ENCODE measurements around the gene SERGEF.

Gene SERGEF

DNA sequence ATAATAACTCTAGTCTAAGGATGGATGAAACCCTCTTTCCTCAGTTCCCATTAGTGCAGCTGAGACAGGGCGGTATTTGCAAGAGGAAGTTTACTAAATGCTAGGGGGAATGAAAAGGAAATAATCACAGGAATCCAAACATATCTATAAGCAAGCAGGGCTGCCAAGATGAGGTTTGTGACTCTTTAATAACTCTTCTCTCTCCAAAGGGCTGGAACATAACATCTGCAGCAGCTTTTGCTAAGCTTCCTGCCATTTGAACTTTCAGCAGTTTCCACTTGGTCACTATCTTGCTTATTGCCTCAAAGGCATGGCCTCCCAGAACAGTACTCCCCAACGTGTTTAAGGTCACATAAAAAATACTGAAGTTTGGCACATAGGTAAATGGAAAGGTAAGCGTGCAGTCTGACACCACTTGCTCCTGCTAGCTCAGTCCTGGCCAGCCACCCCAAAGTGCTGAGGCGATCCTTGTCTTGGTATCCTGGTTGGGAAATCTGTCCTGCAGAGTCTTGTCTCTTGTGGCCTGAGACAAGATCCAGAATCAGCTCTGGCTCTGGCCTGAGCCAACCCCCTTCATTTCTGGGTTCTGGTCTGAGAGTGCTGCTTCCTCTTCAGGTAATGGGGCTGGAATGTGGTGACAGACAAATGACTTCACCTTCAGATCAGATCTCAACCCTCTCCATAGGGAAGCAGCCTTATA, 196.5 kb downstream of the SERGEF start:
- H3K4me3 Mint-ChIP-seq, result no peak overlapping the region
- no peaks in the 10 kb centered on the region for H3K9me3 Mint-ChIP-seq
- H3K4me1 Mint-ChIP-seq (ENCODE audit: low read depth), result no peaks in the 10 kb centered on the region
- no peaks in the 10 kb centered on the region for H3K27me3 Mint-ChIP-seq
- H3K27ac Mint-ChIP-seq, result no peak overlapping the region
- no peaks in the 10 kb centered on the region for H3K36me3 Mint-ChIP-seq (ENCODE audit: low read depth)

DNA sequence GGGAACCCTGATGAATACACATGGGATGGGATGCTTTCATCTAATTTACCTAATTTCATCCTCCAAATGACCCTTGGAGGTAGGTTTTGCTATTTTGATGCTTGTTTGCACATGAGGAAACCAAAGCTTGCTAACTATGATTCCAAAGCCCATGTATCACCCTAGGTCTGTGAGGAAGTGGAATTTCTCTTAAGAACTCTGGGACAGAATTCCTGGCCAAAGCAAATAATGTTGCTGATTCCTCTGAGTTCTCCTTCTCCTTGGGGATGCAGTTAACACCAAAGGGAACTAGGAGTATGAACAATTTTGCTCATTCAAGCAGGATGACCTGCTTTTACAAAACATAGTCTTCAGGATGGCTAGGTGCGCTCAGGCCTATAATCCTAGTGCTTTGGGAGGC, 198.3 kb downstream of the SERGEF start:
- H3K9me3 Mint-ChIP-seq, result no peaks in the 10 kb centered on the region
- no peak overlapping the region for H3K4me3 Mint-ChIP-seq
- H3K36me3 Mint-ChIP-seq (ENCODE audit: low read depth), result no peaks in the 10 kb centered on the region
- H3K27ac Mint-ChIP-seq, result no peak overlapping the region
- H3K4me1 Mint-ChIP-seq (ENCODE audit: low read depth), result no peaks in the 10 kb centered on the region
- H3K27me3 Mint-ChIP-seq, result no peaks in the 10 kb centered on the region

DNA sequence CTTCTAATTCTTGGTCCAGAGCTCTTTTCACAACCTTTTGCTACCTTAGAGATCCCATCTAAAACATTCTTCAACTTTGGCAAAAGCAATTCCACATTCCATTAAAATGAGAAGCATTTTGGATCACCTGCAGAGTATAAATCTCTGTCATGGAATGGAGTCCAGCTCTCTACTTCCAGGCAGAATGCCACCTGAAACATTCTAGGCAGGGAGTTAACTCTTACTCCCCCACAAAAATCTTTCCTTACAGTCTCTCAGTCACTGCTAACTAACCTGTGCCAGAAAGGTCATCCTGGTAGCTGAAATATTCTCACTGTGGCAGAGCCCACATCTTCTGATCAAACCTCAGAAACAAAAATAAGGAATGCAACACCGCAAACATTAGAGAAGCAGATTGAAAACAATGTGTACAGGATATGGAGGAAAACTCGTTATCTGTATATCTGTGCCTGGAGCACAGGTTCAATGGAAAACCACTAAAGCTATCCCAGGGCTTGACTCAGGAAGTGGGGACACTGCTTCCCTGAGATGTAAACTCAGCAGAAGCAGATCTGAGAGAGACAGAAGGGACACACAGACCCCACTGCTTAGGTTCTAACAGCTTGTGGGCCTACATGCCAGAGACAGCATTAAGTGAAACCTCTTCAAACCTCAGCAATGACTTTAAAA, 199.3 kb downstream of the SERGEF start:
- H3K9me3 Mint-ChIP-seq, result no peaks in the 10 kb centered on the region

DNA sequence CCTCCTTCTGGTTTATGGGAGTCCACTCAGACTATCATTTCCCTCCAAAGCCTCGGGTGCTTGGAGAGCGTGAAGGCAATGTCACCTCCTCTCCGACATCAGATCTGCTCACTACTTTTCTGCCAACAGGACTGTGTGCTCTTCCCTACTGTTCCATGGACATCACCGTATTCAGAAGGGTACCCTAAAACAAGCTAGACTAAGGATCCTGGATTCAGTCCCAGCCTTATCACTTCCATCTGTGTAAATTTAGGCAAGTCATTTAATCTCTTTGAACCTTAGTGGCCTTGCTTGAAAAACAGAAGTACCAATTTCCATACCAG, 200.0 kb downstream of the SERGEF start:
- H3K27ac Mint-ChIP-seq, result no peak overlapping the region
- no peak overlapping the region for H3K4me3 Mint-ChIP-seq
- H3K36me3 Mint-ChIP-seq (ENCODE audit: low read depth), result no peaks in the 10 kb centered on the region
- no peaks in the 10 kb centered on the region for H3K9me3 Mint-ChIP-seq
- H3K4me1 Mint-ChIP-seq (ENCODE audit: low read depth), result no peaks in the 10 kb centered on the region
- H3K27me3 Mint-ChIP-seq, result no peaks in the 10 kb centered on the region

More for the DNA sequence above, 199.3 kb downstream of the SERGEF start:
- no peaks in the 10 kb centered on the region for H3K27me3 Mint-ChIP-seq
- no peaks in the 10 kb centered on the region for H3K4me1 Mint-ChIP-seq (ENCODE audit: low read depth)
- H3K36me3 Mint-ChIP-seq (ENCODE audit: low read depth), result no peaks in the 10 kb centered on the region
- H3K4me3 Mint-ChIP-seq, result no peak overlapping the region
- H3K27ac Mint-ChIP-seq, result no peak overlapping the region

DNA sequence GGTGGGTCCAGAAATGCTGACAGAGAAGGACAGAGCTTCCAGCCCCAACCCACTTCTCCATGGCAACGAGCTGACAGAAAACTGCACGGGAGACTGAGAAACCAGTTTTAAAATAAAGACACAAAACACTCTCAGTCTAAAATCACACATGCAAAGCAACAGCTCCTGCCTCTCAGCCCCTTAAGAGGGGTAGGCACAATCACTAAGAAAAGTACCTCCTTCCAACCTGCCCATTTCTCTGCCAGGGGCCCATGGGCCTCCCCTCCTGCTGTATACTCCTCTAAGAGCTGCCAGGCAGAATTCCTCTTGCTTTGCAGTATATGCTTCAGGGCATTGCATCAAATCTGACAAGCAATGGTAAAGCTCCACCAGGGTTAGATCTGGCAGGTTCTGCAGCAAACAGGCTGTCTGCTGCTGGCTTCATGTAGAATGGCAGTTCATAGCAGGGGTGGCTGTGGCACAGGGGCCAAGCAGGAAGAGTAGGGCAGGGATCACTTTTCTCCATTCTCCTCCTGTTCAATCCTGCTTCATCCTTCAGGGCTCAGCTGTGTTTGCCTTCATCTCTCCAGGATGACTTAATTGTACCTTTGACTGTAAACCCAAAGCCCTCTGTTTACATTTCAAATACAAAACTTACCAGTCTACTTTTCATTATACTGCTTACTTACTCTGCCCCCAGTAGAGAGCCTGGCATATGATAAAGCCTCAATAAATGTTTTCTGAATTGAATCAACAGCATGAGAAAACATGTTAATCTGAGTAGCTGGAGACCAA, 200.6 kb downstream of the SERGEF start:
- Mint-ChIP-seq H3K9me3 (no peaks in the 10 kb centered on the region), H3K27ac (no peak overlapping the region), H3K27me3 (no peaks in the 10 kb centered on the region), H3K4me3 (no peak overlapping the region), H3K36me3 (ENCODE audit: low read depth) (no peaks in the 10 kb centered on the region), H3K4me1 (ENCODE audit: low read depth) (no peaks in the 10 kb centered on the region)

DNA sequence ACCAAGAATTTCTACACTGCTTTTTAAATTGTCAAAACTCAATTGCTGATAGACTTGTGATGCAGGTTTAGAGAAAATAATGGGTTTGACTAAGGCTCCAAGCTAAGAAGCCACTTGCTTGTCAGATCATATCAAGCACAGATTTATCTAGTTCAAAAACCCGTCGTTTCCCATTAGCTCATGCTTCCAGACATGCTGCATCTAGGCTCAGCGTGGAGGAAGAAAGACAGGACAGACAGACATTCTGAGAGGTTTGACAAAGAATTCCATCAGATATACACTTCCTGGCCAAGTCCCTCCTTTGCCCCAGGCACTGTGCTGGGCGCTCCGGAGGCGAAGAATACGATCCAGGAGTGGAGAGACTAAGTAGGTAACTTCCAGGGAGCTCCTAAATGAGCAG, 201.5 kb downstream of the SERGEF start:
- no peaks in the 10 kb centered on the region for H3K27me3 Mint-ChIP-seq
- no peak overlapping the region for H3K27ac Mint-ChIP-seq
- no peaks in the 10 kb centered on the region for H3K9me3 Mint-ChIP-seq
- H3K36me3 Mint-ChIP-seq (ENCODE audit: low read depth), result no peaks in the 10 kb centered on the region
- H3K4me3 Mint-ChIP-seq, result no peak overlapping the region
- no peaks in the 10 kb centered on the region for H3K4me1 Mint-ChIP-seq (ENCODE audit: low read depth)

DNA sequence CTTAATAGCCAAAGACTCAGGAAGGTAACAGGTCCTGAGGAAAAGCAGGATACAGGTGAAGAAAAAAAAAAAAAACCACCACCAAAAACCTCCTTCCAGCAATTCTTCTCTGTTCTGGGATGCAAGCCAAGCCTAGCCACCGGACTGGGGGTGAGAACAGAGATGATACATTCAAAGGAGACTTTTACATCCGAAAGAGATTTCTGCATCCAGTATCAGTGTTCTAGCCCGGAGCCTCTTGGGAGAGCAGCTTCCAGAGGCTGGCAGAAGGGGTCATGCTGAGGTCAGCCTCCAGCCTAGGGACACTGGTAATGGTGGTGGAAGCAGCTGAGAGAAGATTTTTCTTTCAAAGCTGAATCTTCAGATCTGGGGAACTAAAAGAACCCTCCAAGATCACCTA, 202.1 kb downstream of the SERGEF start:
- Mint-ChIP-seq H3K36me3 (ENCODE audit: low read depth) (no peaks in the 10 kb centered on the region), H3K4me1 (ENCODE audit: low read depth) (no peaks in the 10 kb centered on the region)

DNA sequence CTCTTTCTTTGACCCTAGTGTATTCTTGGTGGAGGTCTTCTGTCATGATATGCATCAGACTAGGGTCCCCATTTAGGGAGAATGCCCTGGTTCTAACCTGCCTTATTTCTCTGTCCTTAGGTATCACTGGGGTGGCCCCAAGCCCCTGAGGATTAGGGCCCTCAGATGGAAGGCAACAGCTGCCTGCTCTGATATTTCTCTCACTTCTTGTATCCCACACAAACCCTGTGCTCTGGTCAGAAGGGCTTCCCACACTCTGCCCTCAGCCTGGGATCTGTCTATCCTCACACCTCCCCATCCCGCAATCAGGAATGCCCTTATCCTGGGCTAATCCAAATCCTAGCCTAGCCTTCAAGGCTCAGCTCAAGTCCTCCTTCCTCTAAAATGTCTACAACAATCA, 202.8 kb downstream of the SERGEF start:
- Mint-ChIP-seq H3K27me3 (no peaks in the 10 kb centered on the region), H3K36me3 (ENCODE audit: low read depth) (no peaks in the 10 kb centered on the region), H3K9me3 (no peaks in the 10 kb centered on the region), H3K27ac (peak overlapping the region; percentile 7), H3K4me1 (ENCODE audit: low read depth) (no peaks in the 10 kb centered on the region), H3K4me3 (no peak overlapping the region)

More for the DNA sequence above, 202.1 kb downstream of the SERGEF start:
- Mint-ChIP-seq H3K4me3 (no peak overlapping the region), H3K27ac (no peak overlapping the region), H3K9me3 (no peaks in the 10 kb centered on the region), H3K27me3 (no peaks in the 10 kb centered on the region)

DNA sequence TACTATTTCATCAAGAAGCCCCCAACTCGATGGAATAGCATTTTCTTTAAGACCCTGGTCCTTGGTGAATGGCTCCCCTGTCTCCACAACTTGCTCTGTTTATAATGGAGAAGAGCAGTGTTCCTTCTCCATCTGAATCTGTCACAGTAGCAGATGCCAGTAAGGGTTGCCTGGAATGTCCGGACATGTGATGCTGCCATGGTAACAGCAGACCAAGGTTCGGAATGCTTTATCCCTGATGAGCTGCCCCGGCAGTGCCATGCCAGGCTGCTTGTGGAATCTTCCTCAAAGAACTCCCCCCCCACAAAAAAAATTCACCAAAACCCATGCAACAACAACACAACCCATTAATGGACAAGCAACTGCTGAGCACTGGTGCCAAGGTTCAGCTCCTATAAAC, 205.8 kb downstream of the SERGEF start:
- H3K9me3 Mint-ChIP-seq, result no peaks in the 10 kb centered on the region
- H3K27ac Mint-ChIP-seq, result no peak overlapping the region
- H3K36me3 Mint-ChIP-seq (ENCODE audit: low read depth), result no peaks in the 10 kb centered on the region
- H3K4me3 Mint-ChIP-seq, result no peak overlapping the region
- H3K4me1 Mint-ChIP-seq (ENCODE audit: low read depth), result no peaks in the 10 kb centered on the region
- no peaks in the 10 kb centered on the region for H3K27me3 Mint-ChIP-seq

DNA sequence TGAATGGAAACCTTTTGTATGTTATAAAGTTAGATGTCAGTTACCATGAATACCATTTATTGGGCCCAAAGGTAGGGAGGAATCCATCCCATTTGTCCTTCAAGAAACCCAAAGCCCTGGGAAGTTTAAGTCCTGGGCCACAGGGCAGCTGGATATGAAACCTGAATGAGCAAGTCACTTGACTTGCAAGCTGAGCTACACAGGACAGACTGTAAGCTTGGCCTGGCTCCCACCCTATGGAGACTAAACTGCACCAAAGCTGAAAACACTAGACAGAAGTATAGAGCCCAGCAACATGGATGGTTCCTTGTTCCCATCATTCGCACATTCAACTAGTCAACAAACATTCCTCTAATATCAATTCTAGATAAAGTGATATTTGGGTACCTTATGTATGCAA, 207.0 kb downstream of the SERGEF start:
- no peaks in the 10 kb centered on the region for H3K27me3 Mint-ChIP-seq
- no peaks in the 10 kb centered on the region for H3K36me3 Mint-ChIP-seq (ENCODE audit: low read depth)
- H3K9me3 Mint-ChIP-seq, result no peaks in the 10 kb centered on the region
- H3K4me3 Mint-ChIP-seq, result no peak overlapping the region
- no peaks in the 10 kb centered on the region for H3K4me1 Mint-ChIP-seq (ENCODE audit: low read depth)
- H3K27ac Mint-ChIP-seq, result no peak overlapping the region

DNA sequence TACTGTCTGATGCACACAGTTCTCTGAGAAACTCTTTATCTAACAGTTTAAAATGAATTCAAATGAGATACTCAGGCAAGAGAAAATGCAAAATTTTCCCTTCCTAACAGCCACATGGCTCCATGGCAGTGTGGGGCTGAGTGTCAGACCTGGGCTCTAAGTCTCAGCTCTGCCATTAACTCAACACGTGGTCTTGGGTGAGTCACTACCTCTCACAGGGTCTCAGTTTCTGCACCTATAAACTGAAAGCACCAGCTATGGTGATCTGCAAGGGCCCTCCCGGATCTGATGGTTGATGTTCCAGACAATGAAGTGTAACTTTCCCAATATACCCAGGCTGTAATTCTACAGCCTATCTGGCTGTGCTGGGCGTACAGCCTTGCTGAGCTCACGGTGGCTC, 207.8 kb downstream of the SERGEF start:
- Mint-ChIP-seq H3K27ac (no peak overlapping the region), H3K27me3 (no peaks in the 10 kb centered on the region), H3K9me3 (no peaks in the 10 kb centered on the region), H3K4me3 (no peak overlapping the region), H3K4me1 (ENCODE audit: low read depth) (no peaks in the 10 kb centered on the region), H3K36me3 (ENCODE audit: low read depth) (peaks cover 4% of the 10 kb centered on the region)

DNA sequence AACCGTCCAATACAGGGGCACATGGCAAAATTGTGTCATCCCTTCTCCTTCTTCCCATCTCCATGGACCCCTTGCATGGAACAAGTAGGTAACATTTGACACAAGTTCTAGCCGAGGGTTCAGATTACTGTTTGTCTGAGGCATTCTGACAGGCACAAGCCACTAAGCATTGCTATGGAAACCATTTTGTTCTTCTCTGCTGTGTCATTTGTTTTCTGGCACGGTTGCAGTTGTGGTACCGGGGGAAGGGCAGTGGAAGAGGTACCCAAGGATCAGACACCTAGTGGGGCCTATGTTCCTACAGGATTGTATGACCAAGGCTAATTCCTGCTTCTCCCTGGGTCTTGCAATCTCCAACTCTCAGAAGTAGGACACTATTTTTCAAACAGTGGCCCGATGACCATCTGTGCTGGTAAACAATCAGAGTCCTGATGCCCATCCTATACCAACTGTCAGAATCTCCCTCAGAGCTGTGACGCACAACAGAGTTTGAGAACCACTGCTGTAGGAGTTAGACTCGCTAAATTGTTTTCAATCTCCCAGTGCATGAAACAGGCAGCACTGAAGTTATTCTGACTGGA, 209.0 kb downstream of the SERGEF start:
- H3K36me3 Mint-ChIP-seq (ENCODE audit: low read depth), result peaks cover 4% of the 10 kb centered on the region
- no peaks in the 10 kb centered on the region for H3K4me1 Mint-ChIP-seq (ENCODE audit: low read depth)
- no peaks in the 10 kb centered on the region for H3K9me3 Mint-ChIP-seq
- H3K27me3 Mint-ChIP-seq, result no peaks in the 10 kb centered on the region
- H3K4me3 Mint-ChIP-seq, result no peak overlapping the region
- no peak overlapping the region for H3K27ac Mint-ChIP-seq

DNA sequence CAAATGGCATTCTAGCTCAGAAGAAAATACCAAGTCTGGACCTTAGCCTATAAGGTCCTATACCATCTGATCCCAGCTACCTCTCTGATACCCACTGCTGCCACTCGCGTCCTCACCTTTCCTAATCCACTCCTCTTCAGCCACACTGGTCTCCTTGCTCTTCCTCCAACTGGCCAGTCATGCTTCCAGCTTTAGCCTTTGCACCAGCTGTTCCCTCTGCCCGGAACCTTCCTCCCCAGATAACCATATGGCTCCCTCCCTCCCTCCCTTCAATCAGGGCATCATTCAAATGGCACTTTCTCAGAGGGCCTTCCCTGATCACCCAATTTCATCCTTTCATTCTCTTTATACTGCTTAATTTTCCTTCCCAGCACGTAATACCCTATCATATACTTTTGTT, 210.4 kb downstream of the SERGEF start:
- Mint-ChIP-seq H3K4me3 (no peak overlapping the region), H3K27ac (no peak overlapping the region), H3K4me1 (ENCODE audit: low read depth) (no peaks in the 10 kb centered on the region), H3K27me3 (no peaks in the 10 kb centered on the region), H3K9me3 (no peaks in the 10 kb centered on the region), H3K36me3 (ENCODE audit: low read depth) (peaks cover 4% of the 10 kb centered on the region)

DNA sequence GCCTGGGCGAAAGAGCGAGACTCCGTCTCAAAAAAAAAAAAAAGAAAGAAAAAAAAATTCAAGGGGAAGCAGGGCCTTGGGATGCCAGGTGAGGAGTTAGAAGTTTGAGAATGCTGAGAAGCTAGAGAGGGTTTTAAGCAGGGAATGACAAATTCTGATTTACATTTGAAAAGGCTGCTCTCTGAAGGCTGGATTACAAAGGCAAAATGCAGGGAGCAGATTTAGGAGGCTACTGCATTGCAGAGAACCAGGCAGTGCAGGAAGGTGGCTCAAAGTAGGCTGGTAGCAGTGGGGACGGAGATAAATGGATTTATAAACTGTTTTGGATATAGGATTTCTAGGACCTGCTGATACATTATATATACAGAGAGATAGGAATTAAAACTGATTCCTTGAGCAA, 211.7 kb downstream of the SERGEF start:
- H3K27me3 Mint-ChIP-seq, result no peaks in the 10 kb centered on the region
- H3K4me3 Mint-ChIP-seq, result no peak overlapping the region
- H3K36me3 Mint-ChIP-seq (ENCODE audit: low read depth), result peaks cover 4% of the 10 kb centered on the region
- H3K4me1 Mint-ChIP-seq (ENCODE audit: low read depth), result no peaks in the 10 kb centered on the region
- no peaks in the 10 kb centered on the region for H3K9me3 Mint-ChIP-seq
- H3K27ac Mint-ChIP-seq, result no peak overlapping the region

DNA sequence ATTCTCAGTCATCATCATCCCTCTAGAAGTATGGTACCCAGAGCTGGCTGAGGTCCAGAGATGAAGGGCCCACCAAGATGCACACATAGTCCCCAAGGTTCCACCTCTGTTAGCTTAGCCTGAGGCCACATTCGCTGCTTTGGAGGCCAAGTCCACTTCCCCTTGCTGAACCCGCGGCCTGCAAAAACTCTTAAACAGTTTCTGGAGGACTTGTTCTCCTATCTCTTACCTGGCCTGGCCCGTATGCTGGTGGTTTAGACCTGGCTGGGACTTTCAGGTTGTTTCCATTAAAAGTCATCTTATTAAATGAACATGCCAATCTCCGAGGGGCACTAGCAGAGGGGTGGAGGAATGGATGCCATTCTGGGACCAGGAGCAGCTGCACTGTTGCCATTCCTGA, 213.7 kb downstream of the SERGEF start:
- no peak overlapping the region for H3K27ac Mint-ChIP-seq
- H3K4me3 Mint-ChIP-seq, result no peak overlapping the region
- no peaks in the 10 kb centered on the region for H3K9me3 Mint-ChIP-seq
- H3K36me3 Mint-ChIP-seq (ENCODE audit: low read depth), result peaks cover 4% of the 10 kb centered on the region
- no peaks in the 10 kb centered on the region for H3K4me1 Mint-ChIP-seq (ENCODE audit: low read depth)
- no peaks in the 10 kb centered on the region for H3K27me3 Mint-ChIP-seq
